Measurements from ENCODE around the gene SLC2A4RG.
"Not testable (repeated sequence)": the region's sequence is repeated elsewhere in the genome, so short reads cannot be mapped to it uniquely, and the experiment has no call there.

The SLC2A4RG gene

GRCh38 chr20:63754008-63754407 lies 14.4 kb downstream of the SLC2A4RG start:
- DNase-seq (ENCODE audit: low read depth): no peak

DNA sequence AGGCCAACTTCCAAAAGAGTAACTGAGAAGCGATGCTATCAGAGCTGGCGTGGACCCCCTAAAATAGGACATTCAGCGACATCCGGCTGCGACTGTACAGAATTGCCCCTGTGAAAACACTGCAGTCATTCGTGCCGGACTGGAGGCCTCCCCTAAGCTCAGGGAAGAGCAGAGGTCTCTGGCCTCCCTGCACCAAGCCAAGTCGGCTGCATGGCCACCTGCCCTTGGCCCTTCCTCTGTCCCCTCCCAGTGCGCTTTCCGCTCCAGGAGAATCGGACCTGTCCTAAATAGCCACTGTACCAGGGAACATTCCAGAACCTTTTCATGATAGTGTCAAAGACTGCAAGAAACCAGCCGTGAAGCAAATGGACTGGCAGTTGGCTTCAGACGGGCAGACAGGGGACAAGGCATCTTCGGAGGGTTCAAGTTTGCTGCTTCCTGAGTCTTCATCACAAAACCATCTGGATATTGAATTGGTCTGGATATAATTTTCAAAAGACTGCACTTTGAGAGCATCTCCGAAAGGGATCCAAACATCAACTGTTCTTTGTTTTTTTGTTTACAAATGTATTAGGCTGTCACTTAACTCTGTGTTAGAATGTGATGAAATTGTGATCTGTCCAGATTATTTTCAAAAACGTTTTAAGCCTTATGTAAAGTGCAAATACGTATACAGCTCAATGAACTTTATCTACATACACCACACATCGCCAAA lies 16.5 kb downstream of the SLC2A4RG start:
- no peak for DNase-seq (ENCODE audit: low read depth)

DNA sequence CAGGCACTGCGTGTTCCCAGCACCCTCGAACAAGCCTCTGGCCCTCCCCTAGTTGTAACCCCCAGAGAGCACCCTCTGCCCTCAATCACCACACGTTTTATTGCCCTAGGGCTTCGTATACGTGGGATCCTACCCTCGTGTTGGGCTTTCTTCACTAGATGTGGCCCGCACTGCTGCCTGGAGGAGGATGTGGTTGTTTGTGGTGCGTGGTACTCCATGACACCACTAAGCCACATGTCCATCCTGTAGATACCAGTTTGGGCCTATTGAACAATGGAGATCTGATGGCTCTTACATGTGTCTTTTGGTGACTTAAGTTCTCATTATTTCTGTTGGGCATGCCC lies 17.0 kb downstream of the SLC2A4RG start:
- no peak for DNase-seq (ENCODE audit: low read depth)

DNA sequence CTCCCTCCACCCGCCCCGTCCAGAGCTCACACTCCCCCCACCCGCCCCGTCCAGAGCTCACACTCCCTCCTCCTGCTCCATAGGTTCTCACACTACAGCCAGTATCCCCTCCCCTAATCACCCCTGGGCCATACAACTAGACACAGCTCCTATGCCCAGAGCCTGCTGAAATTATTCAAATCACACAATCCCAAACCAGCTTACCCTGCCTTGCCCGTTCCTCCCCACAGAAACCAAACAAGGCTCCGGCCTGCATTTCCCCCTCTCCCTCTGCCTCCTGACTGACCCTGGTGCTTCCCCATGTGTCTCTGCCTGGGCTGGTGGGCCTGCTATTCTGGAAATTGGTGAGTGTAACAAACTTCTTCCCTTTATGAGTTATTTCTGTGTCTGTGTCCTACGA lies 18.6 kb downstream of the SLC2A4RG start:
- no peak for DNase-seq (ENCODE audit: low read depth)

DNA sequence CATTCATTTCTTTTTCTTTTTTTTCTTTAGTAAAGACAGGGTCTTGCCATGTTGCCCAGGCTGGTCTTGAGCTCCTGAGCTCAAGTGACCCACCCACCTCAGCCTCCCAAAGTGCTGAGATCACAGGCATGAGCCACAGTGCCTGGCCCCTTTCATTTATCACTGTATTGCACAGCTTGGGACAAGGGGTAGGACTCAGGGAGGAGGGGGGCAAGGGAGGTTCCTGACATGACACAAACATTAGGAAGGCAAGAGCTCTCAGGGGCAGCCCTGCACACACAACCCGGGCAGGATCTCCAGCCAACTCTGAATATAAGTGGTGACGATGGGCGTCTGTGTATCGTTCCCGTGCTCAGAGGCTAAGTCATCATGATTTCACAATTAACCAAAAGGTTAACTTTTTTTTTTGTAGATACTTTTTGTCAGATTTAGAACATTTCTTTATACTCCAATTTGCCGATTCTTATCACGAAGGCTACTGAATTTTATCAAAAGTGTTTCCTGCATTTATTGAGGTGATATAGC lies 19.9 kb downstream of the SLC2A4RG start:
- no peak for DNase-seq (ENCODE audit: low read depth)

- DNase-seq (ENCODE audit: low read depth): no peak
These were observed 25.7 kb downstream of the SLC2A4RG start for GRCh38 chr20:63765082-63765873.

DNA sequence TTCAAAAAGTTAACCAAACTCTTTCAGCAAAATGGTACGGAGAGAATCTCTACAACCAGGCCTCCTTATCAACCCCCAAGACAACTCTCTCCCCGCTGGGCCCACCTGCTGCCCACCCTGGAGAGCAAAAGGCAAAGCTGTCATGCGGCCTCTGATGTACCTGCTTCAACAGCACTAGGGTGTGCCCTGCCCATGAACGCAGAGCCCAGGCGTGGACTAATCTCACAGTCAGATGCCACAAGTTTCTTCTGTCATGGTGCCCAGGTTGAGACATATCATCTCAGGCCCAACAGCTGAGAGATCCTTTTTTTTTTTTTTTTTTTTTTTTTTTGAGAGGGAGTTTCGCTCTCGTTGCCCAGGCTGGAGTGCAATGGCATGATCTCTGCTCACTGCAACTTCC lies 26.3 kb downstream of the SLC2A4RG start:
- no peak for DNase-seq (ENCODE audit: low read depth)

GRCh38 chr20:63766695-63767426 lies 27.3 kb downstream of the SLC2A4RG start:
- DNase-seq (ENCODE audit: low read depth): no peak

GRCh38 chr20:63767456-63767855 lies 27.9 kb downstream of the SLC2A4RG start:
- no peak for DNase-seq (ENCODE audit: low read depth)

DNA sequence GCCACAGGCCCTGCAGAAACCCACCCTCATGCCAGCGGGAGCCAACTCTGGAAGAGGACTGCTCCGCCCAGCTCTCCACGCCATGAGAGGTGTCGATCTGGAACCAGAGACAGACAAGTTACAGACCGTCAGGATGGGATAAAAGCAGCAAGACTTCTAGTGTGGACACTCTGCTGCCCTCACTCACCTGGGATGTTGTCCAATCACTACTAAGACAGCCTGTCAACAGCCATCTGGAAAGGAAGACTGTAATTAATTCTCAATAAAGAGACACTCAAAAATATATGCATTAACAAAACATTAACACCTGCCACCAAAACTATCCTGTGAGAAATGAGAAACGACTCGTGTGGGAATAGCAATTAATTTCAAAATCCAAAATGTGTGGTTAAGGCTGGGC lies 28.3 kb downstream of the SLC2A4RG start:
- DNase-seq (ENCODE audit: low read depth): no peak

DNA sequence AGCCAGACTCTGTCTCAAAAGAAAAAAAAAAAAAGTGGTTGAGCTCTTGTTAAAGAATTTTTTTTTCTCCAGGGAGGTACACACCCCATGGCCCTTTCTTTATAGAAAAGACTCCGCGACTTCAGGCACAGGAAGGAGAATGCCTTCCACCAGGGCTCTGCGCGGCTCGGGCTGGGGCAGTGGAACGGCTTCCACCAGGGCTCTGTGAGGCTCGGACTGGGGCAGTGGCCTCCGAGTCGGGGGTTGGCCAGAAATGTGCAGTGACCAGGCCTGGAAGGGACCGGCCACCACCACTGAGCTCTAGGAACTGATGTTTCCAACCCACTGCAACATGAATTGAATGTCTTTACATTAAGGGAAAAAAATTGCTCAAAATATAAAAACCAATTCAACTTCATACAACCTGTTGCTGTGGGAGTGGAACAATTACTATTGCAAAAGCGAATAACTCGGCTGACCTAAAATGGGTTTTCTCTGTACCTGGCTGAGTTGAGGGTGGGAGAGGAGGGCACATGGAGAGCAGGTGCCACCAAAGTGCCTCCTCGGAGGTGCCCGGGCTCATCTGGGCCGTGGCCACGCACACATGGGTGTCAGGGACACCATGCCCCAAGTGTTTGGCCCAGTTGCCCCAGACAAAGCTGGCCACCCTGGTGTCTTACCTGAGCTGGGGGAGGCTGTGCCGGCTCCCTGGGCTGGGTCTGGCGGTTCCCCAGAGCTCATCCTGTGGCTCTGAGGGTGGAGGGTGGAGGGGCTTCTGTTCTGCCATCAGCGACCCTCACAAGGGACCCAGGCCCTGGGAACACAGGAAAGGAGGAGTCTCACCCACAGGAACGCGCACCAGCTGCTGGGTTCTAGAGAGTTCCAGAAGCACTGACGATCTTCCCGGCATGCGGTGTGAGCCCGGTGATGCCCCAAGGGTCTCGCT lies 29.3 kb downstream of the SLC2A4RG start:
- DNase-seq (ENCODE audit: low read depth): no peak

GRCh38 chr20:63769891-63770474 lies 30.4 kb downstream of the SLC2A4RG start:
- no peak for DNase-seq (ENCODE audit: low read depth)

- DNase-seq (ENCODE audit: low read depth): no peak
These were observed 31.6 kb downstream of the SLC2A4RG start for GRCh38 chr20:63771046-63771707.

DNA sequence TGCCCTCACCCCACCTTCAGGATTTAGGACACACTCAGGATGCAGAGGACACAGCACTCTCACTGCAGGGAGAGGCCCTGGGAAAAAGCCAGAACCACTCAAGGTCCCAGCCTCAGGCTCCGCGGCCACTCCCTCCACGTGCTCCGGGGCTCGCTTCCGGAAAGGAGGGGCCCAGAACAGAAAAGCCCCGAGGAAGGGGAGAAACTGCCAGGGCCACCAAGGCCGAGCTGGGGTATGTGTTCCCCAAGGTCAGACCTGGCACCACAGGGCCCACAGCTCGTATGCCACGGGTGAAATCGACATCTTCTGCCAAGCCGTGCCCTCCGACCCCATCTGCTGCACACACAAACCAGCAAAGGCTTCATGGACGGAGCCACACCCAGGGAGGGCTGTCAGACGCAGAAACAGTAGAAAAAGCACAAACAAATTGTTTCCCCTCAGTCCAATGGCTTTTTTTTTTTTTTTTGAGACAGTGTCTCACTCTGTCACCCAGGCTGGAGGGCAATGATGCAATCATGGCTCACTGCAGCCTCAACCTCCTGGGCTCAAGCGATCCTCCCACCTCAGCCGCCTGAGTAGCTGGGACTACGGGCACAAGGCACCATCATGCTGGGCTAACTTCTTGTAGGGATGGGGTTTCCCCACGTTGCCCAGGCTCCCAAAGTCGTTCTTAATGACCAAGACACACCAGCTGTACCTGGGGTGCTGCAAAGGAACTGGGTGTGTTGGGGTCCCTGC lies 33.4 kb downstream of the SLC2A4RG start:
- no peak for DNase-seq (ENCODE audit: low read depth)

DNA sequence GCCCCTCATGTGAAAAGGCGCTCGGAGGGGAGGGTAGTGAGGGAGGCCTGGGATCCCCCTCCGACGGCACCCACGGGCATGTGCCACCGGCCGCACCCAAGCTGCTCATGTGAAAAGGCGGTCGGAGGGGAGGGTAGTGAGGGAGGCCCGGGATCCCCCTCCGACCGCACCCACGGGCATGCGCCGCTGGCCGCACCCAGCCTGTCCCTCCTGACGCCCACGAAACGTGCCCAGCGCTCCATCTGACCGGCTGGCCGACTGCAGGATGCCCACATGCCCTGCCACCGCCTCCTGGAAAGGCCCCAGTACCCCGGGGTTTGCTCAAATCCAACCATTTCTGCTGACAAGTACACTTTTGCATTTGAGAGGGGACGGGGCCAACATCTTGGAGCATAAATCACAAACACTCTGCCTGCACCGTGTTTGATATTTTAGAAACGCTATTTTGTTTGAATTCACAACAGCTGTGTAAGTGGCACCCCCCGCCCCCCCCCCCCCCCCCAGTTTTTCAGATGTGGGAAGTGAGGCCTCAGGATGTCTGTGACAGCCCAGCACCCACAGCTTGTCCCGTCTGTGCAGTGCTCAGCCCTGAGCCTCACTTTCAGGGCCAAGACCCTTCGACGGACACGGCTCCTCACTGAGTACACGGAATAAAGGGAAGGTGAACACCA lies 34.1 kb downstream of the SLC2A4RG start:
- no peak for DNase-seq (ENCODE audit: low read depth)

- DNase-seq (ENCODE audit: low read depth): no peak
These were observed 34.7 kb downstream of the SLC2A4RG start for GRCh38 chr20:63774306-63774705.

DNA sequence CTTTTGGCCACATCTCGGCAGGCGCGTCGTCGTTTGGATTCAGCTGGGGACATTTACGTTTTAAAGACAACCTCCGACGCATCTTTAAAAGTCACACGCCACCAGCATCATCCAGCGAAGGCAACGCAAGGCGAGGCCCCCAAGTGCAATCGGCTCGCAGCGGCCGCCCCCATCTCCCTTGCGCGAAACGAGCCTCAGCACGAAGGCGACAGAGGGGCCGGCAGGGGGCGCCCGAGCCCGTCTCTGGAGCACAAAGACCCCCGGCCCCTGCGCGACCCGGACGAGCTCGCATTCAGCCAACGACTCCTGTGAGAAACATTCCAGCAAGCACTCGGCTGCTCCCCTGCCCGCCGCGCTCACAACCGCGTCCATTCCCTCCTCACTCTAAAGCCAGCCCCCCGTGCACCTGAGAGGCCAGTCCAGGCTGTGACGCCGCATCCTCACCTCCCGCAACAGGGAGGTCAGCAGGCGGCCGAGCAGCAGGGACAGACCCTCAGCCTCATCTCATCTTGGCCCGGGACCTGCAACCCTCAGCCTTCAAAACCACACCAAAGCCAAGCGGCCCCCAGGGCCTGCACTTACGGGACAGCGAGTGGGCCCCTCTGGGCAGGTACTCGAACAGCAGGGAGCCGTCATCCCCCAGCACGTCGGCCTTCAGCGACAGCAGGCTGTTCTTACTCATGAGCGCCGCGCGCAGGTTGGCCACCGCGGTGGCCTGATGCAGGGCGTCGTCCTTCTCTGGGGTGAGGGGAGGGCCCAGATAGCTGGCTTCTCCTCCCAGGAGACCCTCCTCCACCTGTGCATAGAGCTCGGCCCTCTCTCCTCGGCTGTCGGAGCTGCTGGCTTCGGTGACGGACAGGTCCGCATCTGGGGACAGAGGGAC lies 35.8 kb downstream of the SLC2A4RG start:
- DNase-seq (ENCODE audit: low read depth): peak; percentile 31

GRCh38 chr20:63776875-63777274 lies 37.3 kb downstream of the SLC2A4RG start:
- DNase-seq (ENCODE audit: low read depth): not testable (repeated sequence)
